GM23338 (cell line): ENCODE results near the gene CBX8. TPM values are rescaled to one million over a fixed set of nuclear protein-coding genes. Genes with fewer than 3 reads are reported as not detected.
A peak's percentile ranks its signal among the peaks of the same experiment; 100 is the strongest.

Source experiments
- ATAC-seq: fragments of 200-7000 bp; cut with Tn5 transposase; 3 replicates; pipeline ENCODE4 v1.9.1; 2020
- DNase-seq: peaks from one replicate; pipeline ENCODE4 v3.0.0-alpha.2; 2015; ENCODE audit warnings: low spot score
- H2AFZ ChIP-seq: fragments of 200-600 bp; sonication (generic); 2 replicates; pipeline ENCODE4 v1.8.0; 2016; ENCODE audit warnings: antibody characterized with exemption, mild to moderate bottlenecking, moderate library complexity
- H3F3A ChIP-seq: fragments of 200-600 bp; sonication (generic); replicated peaks from 2 replicates; pipeline ENCODE4 v1.8.0; 2017; ENCODE audit warnings: antibody characterized with exemption, mixed run types, low read depth
- H3K27ac ChIP-seq: fragments of 200-600 bp; sonication (generic); 2 replicates; pipeline ENCODE4 v1.6.1; 2016; ENCODE audit warnings: low read depth
- H3K27me3 ChIP-seq: fragments of 200-600 bp; sonication (generic); 2 replicates; pipeline ENCODE4 v1.8.0; 2016; ENCODE audit warnings: mild to moderate bottlenecking, mixed run types, moderate library complexity; ENCODE audit not compliant: insufficient read depth
- H3K36me3 ChIP-seq: fragments of 200-600 bp; sonication (generic); 2 replicates; pipeline ENCODE4 v1.8.0; 2016; ENCODE audit warnings: mild to moderate bottlenecking; ENCODE audit not compliant: insufficient read depth
- H3K4me1 ChIP-seq: fragments of 200-600 bp; sonication (generic); 2 replicates; pipeline ENCODE4 v1.8.0; 2016; ENCODE audit warnings: mild to moderate bottlenecking, moderate library complexity; ENCODE audit not compliant: insufficient read depth
- H3K4me2 ChIP-seq: fragments of 200-600 bp; sonication (generic); 2 replicates; pipeline ENCODE4 v1.7.1; 2017; ENCODE audit warnings: mixed run types
- H3K4me3 ChIP-seq: fragments of 200-600 bp; sonication (generic); 2 replicates; pipeline ENCODE4 v1.6.1; 2016; ENCODE audit warnings: mixed run types
- H3K79me2 ChIP-seq: fragments of 200-600 bp; sonication (generic); replicated peaks from 2 replicates; pipeline ENCODE4 v1.8.0; 2017; ENCODE audit warnings: mild to moderate bottlenecking; ENCODE audit not compliant: insufficient read depth
- H3K9me2 ChIP-seq: fragments of 200-600 bp; sonication (generic); 2 replicates; pipeline ENCODE4 v1.8.0; 2017; ENCODE audit not compliant: insufficient read depth
- H4K20me1 ChIP-seq: fragments of 200-600 bp; sonication (generic); replicated peaks from 2 replicates; pipeline ENCODE4 v1.8.0; 2017; ENCODE audit warnings: mild to moderate bottlenecking; ENCODE audit not compliant: insufficient read depth
- H3K27ac Mint-ChIP-seq: 2 replicates; pipeline ENCODE4 v1.8.0; 2020; ENCODE audit warnings: inconsistent platforms, mild to moderate bottlenecking, moderate library complexity, mixed read lengths
- H3K27me3 Mint-ChIP-seq: 3 replicates; pipeline ENCODE4 v1.8.0; 2022; ENCODE audit warnings: low read depth, mild to moderate bottlenecking, moderate library complexity, mixed read lengths, inconsistent platforms; ENCODE audit not compliant: insufficient read depth, poor library complexity
- H3K36me3 Mint-ChIP-seq: 3 replicates; pipeline ENCODE4 v1.8.0; 2021; ENCODE audit warnings: low read depth, mild to moderate bottlenecking, inconsistent platforms, moderate library complexity, mixed read lengths
- H3K4me1 Mint-ChIP-seq: 3 replicates; pipeline ENCODE4 v1.8.0; 2020; ENCODE audit warnings: mild to moderate bottlenecking, inconsistent platforms, mixed read lengths
- H3K4me3 Mint-ChIP-seq: 3 replicates; pipeline ENCODE4 v1.8.0; 2021; ENCODE audit warnings: moderate library complexity, mild to moderate bottlenecking, inconsistent platforms, mixed read lengths
- H3K9me3 Mint-ChIP-seq: 3 replicates; pipeline ENCODE4 v1.8.0; 2020; ENCODE audit warnings: moderate library complexity, mild to moderate bottlenecking, inconsistent platforms, mixed read lengths
- CREB1 ChIP-seq: fragments of 250-450 bp; sonication (Bioruptor Pico); IDR thresholded peaks from 2 replicates; pipeline ENCODE4 v1.5.0; 2020; ENCODE audit warnings: low read depth, mild to moderate bottlenecking, moderate library complexity
- CTCF ChIP-seq, 2 experiments: fragments of 200-600 bp in 1 of 2; sonication (generic) in 1 of 2; conservative IDR thresholded peaks; 2 replicates each; pipeline versions ENCODE4 v1.5.1 to v1.6.1; 2016 to 2017; ENCODE audit warnings: antibody characterized with exemption in 2 of 2, low read depth in 2 of 2, mild to moderate bottlenecking in 2 of 2, moderate library complexity in 1 of 2
- ETS1 ChIP-seq: IDR thresholded peaks from 2 replicates; pipeline ENCODE4 v1.6.1; 2016; ENCODE audit warnings: antibody characterized with exemption
- EZH2 ChIP-seq: fragments of 200-600 bp; sonication (generic); IDR thresholded peaks from one replicate; pipeline ENCODE4 v1.8.0; 2017; ENCODE audit warnings: antibody characterized with exemption, mild to moderate bottlenecking, low read depth; ENCODE audit not compliant: unreplicated experiment
- NANOG ChIP-seq: IDR thresholded peaks from 2 replicates; pipeline ENCODE4 v1.6.1; 2016; ENCODE audit warnings: antibody characterized with exemption, borderline replicate concordance
- STAT1 ChIP-seq: IDR thresholded peaks from one replicate; pipeline ENCODE4 v1.6.1; 2016; ENCODE audit warnings: antibody characterized with exemption; ENCODE audit not compliant: unreplicated experiment
- ZNF114 ChIP-seq: fragments of 250-450 bp; sonication (Bioruptor Pico); IDR thresholded peaks from 2 replicates; pipeline ENCODE4 v1.5.0; 2020; ENCODE audit warnings: mild to moderate bottlenecking, moderate library complexity
- ZNF331 ChIP-seq: fragments of 250-450 bp; sonication (Bioruptor Pico); IDR thresholded peaks from 2 replicates; pipeline ENCODE4 v1.5.0; 2020; ENCODE audit warnings: low read depth, mild to moderate bottlenecking, moderate library complexity
- ZNF462 ChIP-seq: fragments of 250-450 bp; sonication (Bioruptor Pico); IDR thresholded peaks from 2 replicates; pipeline ENCODE4 v1.5.0; 2020; ENCODE audit warnings: mild to moderate bottlenecking, moderate library complexity
- polyA plus RNA-seq: library from polyadenylated mRNA; unstranded; fragments of >200 nt; fragmentation: Nextera tagmentation; extraction: Ambion mirVana; gene quantifications from 2 replicates; pipeline ENCODE4 v1.2.1, GENCODE V29; 2016
- total RNA-seq: library from RNA; depleted of rRNA; stranded (reverse); fragments of >200 nt; shearing (Covaris generic); gene quantifications from 2 replicates; pipeline ENCODE4 v1.2.3, GENCODE V29; 2014

CBX8 gene
- total and polyA plus RNA-seq, 2 experiments from 2014 or later = 1.0 to 1.3 TPM

GRCh38 chr17:79821331-79822095 lies 24.6 kb upstream of the CBX8 start:
- Histone ChIP-seq H3K27ac (no peak overlapping the region), H3K27me3 (peaks cover 93% of the 10 kb centered on the region), H3F3A (0 out of 2 replicates have a peak, but pooled peaks cover 3% of the 10 kb centered on the region), H3K79me2 (no peaks in the 10 kb centered on the region), H3K4me3 (no peak overlapping the region), H3K4me1 (no peaks in the 10 kb centered on the region), H3K36me3 (no peaks in the 10 kb centered on the region), H2AFZ (no peak overlapping the region), H4K20me1 (0 out of 2 replicates have a peak, but pooled peaks cover under 1% of the 10 kb centered on the region), H3K4me2 (no peak overlapping the region), H3K9me2 (no peaks in the 10 kb centered on the region)
- peak; percentile 28 for ATAC-seq
- H3K9me3 Mint-ChIP-seq = peaks cover 7% of the 10 kb centered on the region; the same call in 2 of the 3 replicates
- no peak overlapping the region for H3K27ac Mint-ChIP-seq
- peaks cover 75% of the 10 kb centered on the region for H3K27me3 Mint-ChIP-seq
- DNase-seq = no peak
- H3K4me1 Mint-ChIP-seq = peaks cover 2% of the 10 kb centered on the region
- H3K4me3 Mint-ChIP-seq = no peak overlapping the region
- no peak for TF ChIP-seq EZH2
- H3K36me3 Mint-ChIP-seq = peaks cover 4% of the 10 kb centered on the region; the same call in 1 of the 3 replicates

- H3K27ac Mint-ChIP-seq = no peak overlapping the region
- Histone ChIP-seq H3K9me2 (no peaks in the 10 kb centered on the region), H4K20me1 (peaks cover 6% of the 10 kb centered on the region; the same call in 1 of the 2 replicates), H3K4me2 (no peak overlapping the region), H2AFZ (no peak overlapping the region), H3K4me3 (no peak overlapping the region), H3K27me3 (peaks cover 93% of the 10 kb centered on the region), H3K79me2 (no peaks in the 10 kb centered on the region), H3F3A (peaks cover 7% of the 10 kb centered on the region; the same call in 1 of the 2 replicates), H3K36me3 (no peaks in the 10 kb centered on the region), H3K27ac (no peak overlapping the region), H3K4me1 (peaks cover 4% of the 10 kb centered on the region; the same call in 1 of the 2 replicates)
- H3K9me3 Mint-ChIP-seq = peaks cover 9% of the 10 kb centered on the region
- H3K4me3 Mint-ChIP-seq = no peak overlapping the region
- ATAC-seq = no peak
- no peak for DNase-seq
- H3K4me1 Mint-ChIP-seq = peaks cover 5% of the 10 kb centered on the region
- H3K36me3 Mint-ChIP-seq = peaks cover 7% of the 10 kb centered on the region; the same call in 1 of the 3 replicates
- TF ChIP-seq EZH2 = no peak
- TF ChIP-seq STAT1 = no peak
- TF ChIP-seq CTCF (conservative IDR thresholded peaks at IDR 0.05; ENCODE audit: low read depth in 2 of 2) = no peak
- no peak for TF ChIP-seq ZNF114
- TF ChIP-seq CREB1 (CRISPR knock-in tag) = no peak
- TF ChIP-seq NANOG = no peak
- TF ChIP-seq ZNF331 = no peak
- no peak for TF ChIP-seq ZNF462 (CRISPR knock-in tag)
- no peak for TF ChIP-seq ETS1
- peaks cover 75% of the 10 kb centered on the region for H3K27me3 Mint-ChIP-seq
These were observed 24.1 kb upstream of the CBX8 start for GRCh38 chr17:79820959-79821330.
